Smooth muscle cell (in vitro differentiated cells): ENCODE data around the gene SAYSD1. TPM values are rescaled to one million over a fixed set of nuclear protein-coding genes. Genes with fewer than 3 reads are reported as not detected.

Experiments
- DNase-seq: peaks from one replicate; lab custom pipeline; 2025; ENCODE audit not compliant: unreplicated experiment; lab: John Stamatoyannopoulos, UW
- H2AFZ ChIP-seq: fragments of 200-600 bp; sonication (generic); 2 replicates; pipeline ENCODE4 v1.6.0; 2016; ENCODE audit warnings: antibody characterized with exemption, low read depth, mild to moderate bottlenecking
- H3F3A ChIP-seq: fragments of 200-600 bp; sonication (generic); 2 replicates; pipeline ENCODE4 v1.6.0; 2017; ENCODE audit warnings: antibody characterized with exemption, low read depth
- H3K27ac ChIP-seq: fragments of 200-600 bp; sonication (generic); 2 replicates; pipeline ENCODE4 v1.5.1; 2016; ENCODE audit warnings: low read depth, mild to moderate bottlenecking
- H3K27me3 ChIP-seq: fragments of 200-600 bp; sonication (generic); 2 replicates; pipeline ENCODE4 v1.6.1; 2016; ENCODE audit warnings: low read depth, mild to moderate bottlenecking
- H3K36me3 ChIP-seq: fragments of 200-600 bp; sonication (generic); 2 replicates; pipeline ENCODE4 v1.5.1; 2016; ENCODE audit warnings: low read depth
- H3K4me1 ChIP-seq: fragments of 200-600 bp; sonication (generic); 2 replicates; pipeline ENCODE4 v1.5.1; 2016; ENCODE audit warnings: low read depth
- H3K4me2 ChIP-seq: fragments of 200-600 bp; sonication (generic); 2 replicates; pipeline ENCODE4 v1.6.0; 2016; ENCODE audit warnings: mild to moderate bottlenecking
- H3K4me3 ChIP-seq: fragments of 200-600 bp; sonication (generic); 2 replicates; pipeline ENCODE4 v1.5.1; 2016; ENCODE audit warnings: mild to moderate bottlenecking
- H3K79me2 ChIP-seq: fragments of 200-600 bp; sonication (generic); 2 replicates; pipeline ENCODE4 v1.6.0; 2016; ENCODE audit warnings: low read depth, mild to moderate bottlenecking
- H3K9ac ChIP-seq: fragments of 200-600 bp; sonication (generic); 2 replicates; pipeline ENCODE4 v1.6.0; 2016; ENCODE audit warnings: low read depth
- H3K9me3 ChIP-seq: fragments of 200-600 bp; sonication (generic); replicated peaks from 2 replicates; pipeline ENCODE4 v1.5.1; 2016; ENCODE audit warnings: low read depth
- H4K20me1 ChIP-seq: fragments of 200-600 bp; sonication (generic); 2 replicates; pipeline ENCODE4 v1.6.0; 2016; ENCODE audit warnings: low read depth
- CTCF ChIP-seq: fragments of 200-600 bp; sonication (generic); IDR thresholded peaks from 2 replicates; pipeline ENCODE4 v1.5.1; 2017; ENCODE audit warnings: borderline replicate concordance, mild to moderate bottlenecking, antibody characterized with exemption; ENCODE audit not compliant: insufficient read depth, poor library complexity, severe bottlenecking
- WGBS: methylation state at CpG from one replicate; pipeline ENCODE4 v1.1.7; 2016; ENCODE audit warnings: low lambda C conversion rate; 5-methylcytosine and 5-hydroxymethylcytosine counted together
- polyA plus RNA-seq: library from polyadenylated mRNA; unstranded; fragments of >200 nt; fragmentation: Nextera tagmentation; extraction: Ambion mirVana; gene quantifications from 2 replicates; pipeline ENCODE4 v1.2.1, GENCODE V29; 2016
- total RNA-seq: library from RNA; depleted of rRNA; stranded (reverse); fragments of >200 nt; gene quantifications from 2 replicates; pipeline ENCODE4 v1.2.3, GENCODE V29; 2014

SAYSD1 gene
- total and polyA plus RNA-seq, 2 experiments from 2014 or later: 6.3 to 7.7 TPM

GRCh38 chr6:39068391-39068790, 46.6 kb downstream of the SAYSD1 start:
- WGBS: 74% methylated on average over 7 of the region's 7 CpGs

GRCh38 chr6:39065561-39065960, 49.4 kb downstream of the SAYSD1 start:
- WGBS: 91% methylated on average over 8 of the region's 8 CpGs
- no peak for DNase-seq
- TF ChIP-seq CTCF: no peak

More at GRCh38 chr6:39068391-39068790, 46.6 kb downstream of the SAYSD1 start:
- Histone ChIP-seq H2AFZ (no peak overlapping the region), H3K79me2 (no peaks in the 10 kb centered on the region), H3K4me2 (no peak overlapping the region), H3K9ac (no peak overlapping the region), H3K9me3 (no peaks in the 10 kb centered on the region), H3K27ac (no peak overlapping the region), H3K36me3 (no peaks in the 10 kb centered on the region), H4K20me1 (no peaks in the 10 kb centered on the region), H3K4me3 (no peak overlapping the region), H3K27me3 (peaks cover 16% of the 10 kb centered on the region), H3K4me1 (no peaks in the 10 kb centered on the region), H3F3A (no peaks in the 10 kb centered on the region)
- no peak for TF ChIP-seq CTCF
- DNase-seq: no peak

GRCh38 chr6:39063526-39063925, 51.5 kb downstream of the SAYSD1 start:
- Histone ChIP-seq H3F3A (no peaks in the 10 kb centered on the region), H4K20me1 (no peaks in the 10 kb centered on the region), H3K27me3 (peaks cover 36% of the 10 kb centered on the region), H3K4me2 (no peak overlapping the region), H3K9me3 (no peaks in the 10 kb centered on the region), H2AFZ (no peak overlapping the region), H3K79me2 (no peaks in the 10 kb centered on the region), H3K36me3 (no peaks in the 10 kb centered on the region), H3K4me1 (no peaks in the 10 kb centered on the region), H3K9ac (no peak overlapping the region), H3K27ac (no peak overlapping the region), H3K4me3 (no peak overlapping the region)
- DNase-seq: no peak
- WGBS: 55% methylated on average over 1 of the region's 1 CpG
- TF ChIP-seq CTCF: no peak

More at GRCh38 chr6:39065561-39065960, 49.4 kb downstream of the SAYSD1 start:
- Histone ChIP-seq H3F3A (no peaks in the 10 kb centered on the region), H3K4me3 (no peak overlapping the region), H3K4me2 (no peak overlapping the region), H2AFZ (no peak overlapping the region), H3K4me1 (no peaks in the 10 kb centered on the region), H3K9ac (no peak overlapping the region), H4K20me1 (no peaks in the 10 kb centered on the region), H3K27ac (no peak overlapping the region), H3K36me3 (no peaks in the 10 kb centered on the region), H3K79me2 (no peaks in the 10 kb centered on the region), H3K27me3 (peaks cover 21% of the 10 kb centered on the region), H3K9me3 (no peaks in the 10 kb centered on the region)

- 79% methylated on average over 10 of the region's 10 CpGs for WGBS
- no peaks in the 10 kb centered on the region for H3K36me3 ChIP-seq
- no peak for DNase-seq
- H3K27me3 ChIP-seq: peaks cover 38% of the 10 kb centered on the region
- H2AFZ ChIP-seq: no peak overlapping the region
- H3K4me3 ChIP-seq: no peak overlapping the region
- no peak overlapping the region for H3K4me2 ChIP-seq
- no peaks in the 10 kb centered on the region for H3K9me3 ChIP-seq
- no peaks in the 10 kb centered on the region for H3K4me1 ChIP-seq
- H4K20me1 ChIP-seq: no peaks in the 10 kb centered on the region
- TF ChIP-seq CTCF: no peak
- no peaks in the 10 kb centered on the region for H3K79me2 ChIP-seq
- no peaks in the 10 kb centered on the region for H3F3A ChIP-seq
- H3K27ac ChIP-seq: no peak overlapping the region
- no peak overlapping the region for H3K9ac ChIP-seq
These were observed 52.8 kb downstream of the SAYSD1 start for GRCh38 chr6:39062014-39062740.
